Endodermal cell (in vitro differentiated cells): Measurements from ENCODE around the gene NFYA. TPM values are rescaled to one million over a fixed set of nuclear protein-coding genes. Genes with fewer than 3 reads are reported as not detected.

ENCODE experiments used
- DNase-seq: peaks from one replicate; pipeline ENCODE4 v3.0.0-alpha.2; 2017
- H3K27ac ChIP-seq: 2 replicates; pipeline ENCODE4 v1.5.1; 2013; ENCODE audit warnings: mild to moderate bottlenecking, low read depth, low read length, moderate library complexity
- H3K27me3 ChIP-seq: 2 replicates; pipeline ENCODE4 v1.6.1; 2013; ENCODE audit warnings: mild to moderate bottlenecking, low read length, moderate library complexity; ENCODE audit not compliant: insufficient read depth, control insufficient read depth, poor library complexity, severe bottlenecking
- H3K36me3 ChIP-seq: 2 replicates; pipeline ENCODE4 v1.7.0; 2013; ENCODE audit warnings: mild to moderate bottlenecking, low read length, moderate library complexity; ENCODE audit not compliant: control insufficient read depth, insufficient read depth
- H3K4me1 ChIP-seq: one replicate; pipeline ENCODE4 v1.7.0; 2013; ENCODE audit warnings: low read length; ENCODE audit not compliant: control insufficient read depth, insufficient read depth
- H3K4me3 ChIP-seq: 2 replicates; pipeline ENCODE4 v1.5.1; 2013; ENCODE audit warnings: mild to moderate bottlenecking, low read length, moderate library complexity
- H3K9ac ChIP-seq: 2 replicates; pipeline ENCODE4 v1.6.1; 2013; ENCODE audit warnings: mild to moderate bottlenecking, low read length, moderate library complexity; ENCODE audit not compliant: poor library complexity, severe bottlenecking; ENCODE audit errors: extremely low read depth
- H3K9me3 ChIP-seq: 2 replicates; pipeline ENCODE4 v1.6.1; 2013; ENCODE audit warnings: mild to moderate bottlenecking, low read length, moderate library complexity; ENCODE audit not compliant: control insufficient read depth
- H3K27ac Mint-ChIP-seq: 2 replicates; pipeline ENCODE4 v1.8.0; 2020; ENCODE audit warnings: mixed read lengths
- H3K27me3 Mint-ChIP-seq: 2 replicates; pipeline ENCODE4 v1.8.0; 2021; ENCODE audit warnings: mild to moderate bottlenecking, mixed read lengths; ENCODE audit not compliant: insufficient read depth
- H3K36me3 Mint-ChIP-seq: 2 replicates; pipeline ENCODE4 v1.8.0; 2020; ENCODE audit warnings: low read depth, mixed read lengths
- H3K4me1 Mint-ChIP-seq: 2 replicates; pipeline ENCODE4 v1.8.0; 2020; ENCODE audit warnings: mixed read lengths
- H3K4me3 Mint-ChIP-seq: 2 replicates; pipeline ENCODE4 v1.8.0; 2020; ENCODE audit warnings: mild to moderate bottlenecking, moderate library complexity, mixed read lengths
- H3K9me3 Mint-ChIP-seq: 2 replicates; pipeline ENCODE4 v1.8.0; 2020; ENCODE audit warnings: mild to moderate bottlenecking, mixed read lengths
- CTCF ChIP-seq: fragments of 200-600 bp; sonication (generic); conservative IDR thresholded peaks from 2 replicates; pipeline ENCODE4 v1.5.0; 2021; ENCODE audit warnings: antibody characterized with exemption, mild to moderate bottlenecking
- WGBS, 2 experiments: methylation state at CpG; one replicate each; pipeline versions ENCODE4 v1.1.5 to v1.1.7; 2013; ENCODE audit warnings: missing lambda C conversion rate in 2 of 2, mixed read lengths in 1 of 2; ENCODE audit not compliant: insufficient coverage in 1 of 2, insufficient read length in 1 of 2; 5-methylcytosine and 5-hydroxymethylcytosine counted together
- total RNA-seq, 2 donors: library from RNA; stranded (reverse); fragmentation: NEBNext Ultra II Directional in 1 of 2; extraction: Animal tissue kit (Norgen Biotek cat#: 25700) in 1 of 2; gene quantifications; 2 replicates in 1 of 2; 3 replicates in 1 of 2; pipeline ENCODE4 v1.2.1, GENCODE V29; 2021

The NFYA gene
- total RNA-seq, 2 donors from 2014 or later: 44.8 to 45.8 TPM

DNA sequence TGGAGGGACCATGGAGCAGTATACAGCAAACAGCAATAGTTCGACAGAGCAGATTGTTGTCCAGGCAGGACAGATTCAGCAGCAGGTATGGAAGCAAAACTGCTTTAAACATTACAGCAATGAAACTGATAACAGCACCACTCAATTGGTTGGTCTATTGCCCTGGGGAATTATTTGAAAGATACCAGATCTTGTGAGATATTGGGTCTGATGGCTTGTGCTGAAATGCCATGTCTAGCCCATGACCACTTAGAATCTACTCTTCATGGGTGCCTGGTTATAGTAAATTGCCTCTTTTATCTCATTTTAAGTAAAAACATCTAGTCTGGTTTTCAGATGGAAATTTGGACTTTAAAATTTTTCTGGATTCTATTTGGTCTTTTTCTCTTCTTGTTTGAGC, 6.3 kb downstream of the NFYA start:
- H3K36me3 ChIP-seq: peaks cover 52% of the 10 kb centered on the region
- H3K27ac Mint-ChIP-seq: no peak overlapping the region
- TF ChIP-seq CTCF: no peak

GRCh38 chr6:41080621-41081020, 7.8 kb downstream of the NFYA start:
- Histone ChIP-seq H3K9me3 (no peaks in the 10 kb centered on the region), H3K27me3 (no peaks in the 10 kb centered on the region), H3K9ac (no peak overlapping the region), H3K4me3 (no peak overlapping the region), H3K27ac (no peak overlapping the region), H3K4me1 (peaks cover 16% of the 10 kb centered on the region), H3K36me3 (peaks cover 67% of the 10 kb centered on the region)
- H3K4me1 Mint-ChIP-seq: peaks cover 42% of the 10 kb centered on the region
- no peaks in the 10 kb centered on the region for H3K27me3 Mint-ChIP-seq
- no peak for DNase-seq
- no peak for TF ChIP-seq CTCF
- H3K4me3 Mint-ChIP-seq: no peak overlapping the region
- WGBS, 2 experiments: 96 to 100% methylated on average over 2 of the region's 2 CpGs
- no peak overlapping the region for H3K27ac Mint-ChIP-seq
- H3K36me3 Mint-ChIP-seq: peaks cover 59% of the 10 kb centered on the region
- H3K9me3 Mint-ChIP-seq: no peaks in the 10 kb centered on the region

More for the DNA sequence above, 6.3 kb downstream of the NFYA start:
- H3K4me1 Mint-ChIP-seq: peaks cover 57% of the 10 kb centered on the region
- H3K9me3 Mint-ChIP-seq: no peaks in the 10 kb centered on the region
- no peaks in the 10 kb centered on the region for H3K27me3 Mint-ChIP-seq
- WGBS, 2 experiments: 97 to 100% methylated on average over 1 of the region's 1 CpG
- Histone ChIP-seq H3K9me3 (no peaks in the 10 kb centered on the region), H3K27ac (no peak overlapping the region), H3K4me3 (no peak overlapping the region), H3K4me1 (peaks cover 16% of the 10 kb centered on the region), H3K27me3 (no peaks in the 10 kb centered on the region), H3K9ac (no peak overlapping the region)
- no peak for DNase-seq
- no peak overlapping the region for H3K4me3 Mint-ChIP-seq
- peaks cover 48% of the 10 kb centered on the region for H3K36me3 Mint-ChIP-seq

GRCh38 chr6:41083072-41083471, 10.3 kb downstream of the NFYA start:
- no peaks in the 10 kb centered on the region for H3K9me3 Mint-ChIP-seq
- H3K27ac Mint-ChIP-seq: no peak overlapping the region
- no peaks in the 10 kb centered on the region for H3K27me3 ChIP-seq
- H3K4me1 ChIP-seq: peaks cover 10% of the 10 kb centered on the region
- peaks cover 34% of the 10 kb centered on the region for H3K4me1 Mint-ChIP-seq
- H3K27ac ChIP-seq: no peak overlapping the region
- H3K4me3 Mint-ChIP-seq: no peak overlapping the region
- peaks cover 89% of the 10 kb centered on the region for H3K36me3 ChIP-seq
- H3K36me3 Mint-ChIP-seq: peaks cover 78% of the 10 kb centered on the region
- no peak for TF ChIP-seq CTCF
- no peak overlapping the region for H3K4me3 ChIP-seq
- no peak overlapping the region for H3K9ac ChIP-seq
- no peak for DNase-seq
- H3K27me3 Mint-ChIP-seq: no peaks in the 10 kb centered on the region
- no peaks in the 10 kb centered on the region for H3K9me3 ChIP-seq
